NCI-H2227 treated with DMSO at 0.1 percent for 48 hours (cell line): ENCODE measurements around the gene ZW10.
"Not testable (repeated sequence)": the region's sequence is repeated elsewhere in the genome, so short reads cannot be mapped to it uniquely, and the experiment has no call there.

Experiments
- DNase-seq: peaks from one replicate; lab custom pipeline; 2025; lab: John Stamatoyannopoulos, UW

ZW10 gene

GRCh38 chr11:113752932-113753331, 20.6 kb downstream of the ZW10 start:
- no peak for DNase-seq

- DNase-seq = no peak
Observed at GRCh38 chr11:113736323-113736722, 37.2 kb downstream of the ZW10 start.

- DNase-seq = no peak
Observed at GRCh38 chr11:113732092-113732491, 41.4 kb downstream of the ZW10 start.

GRCh38 chr11:113730887-113731726, 42.4 kb downstream of the ZW10 start:
- DNase-seq = peak; percentile 56

GRCh38 chr11:113729456-113729855, 44.0 kb downstream of the ZW10 start:
- no peak for DNase-seq

GRCh38 chr11:113728814-113729213, 44.7 kb downstream of the ZW10 start:
- no peak for DNase-seq

- DNase-seq = peak; percentile 12
Observed at GRCh38 chr11:113725913-113726312, 47.6 kb downstream of the ZW10 start.

- DNase-seq = no peak
Observed at GRCh38 chr11:113725407-113725806, 48.1 kb downstream of the ZW10 start.

- no peak for DNase-seq
Observed at GRCh38 chr11:113724778-113725177, 48.7 kb downstream of the ZW10 start.

- DNase-seq = no peak
Observed at GRCh38 chr11:113723787-113724186, 49.7 kb downstream of the ZW10 start.

GRCh38 chr11:113722934-113723333, 50.6 kb downstream of the ZW10 start:
- DNase-seq = no peak

GRCh38 chr11:113722221-113722620, 51.3 kb downstream of the ZW10 start:
- no peak for DNase-seq

- DNase-seq = no peak
Observed at GRCh38 chr11:113721462-113722066, 51.9 kb downstream of the ZW10 start.

- DNase-seq = not testable (repeated sequence)
Observed at GRCh38 chr11:113720478-113720877, 53.0 kb downstream of the ZW10 start.

GRCh38 chr11:113715882-113716625, 57.4 kb downstream of the ZW10 start:
- no peak for DNase-seq

- no peak for DNase-seq
Observed at GRCh38 chr11:113715273-113715672, 58.2 kb downstream of the ZW10 start.

GRCh38 chr11:113710989-113711388, 62.5 kb downstream of the ZW10 start:
- no peak for DNase-seq

- DNase-seq = no peak
Observed at GRCh38 chr11:113705871-113706655, 67.4 kb downstream of the ZW10 start, which contains the start of gene TMPRSS5. Gene TMPRSS5 (minus strand): TSS chr11:113706308. CDS start chr11:113706224, 84 bp downstream.

GRCh38 chr11:113703551-113703950, 69.9 kb downstream of the ZW10 start:
- DNase-seq = not testable (repeated sequence)

- DNase-seq = no peak
Observed at GRCh38 chr11:113701491-113701890, 72.0 kb downstream of the ZW10 start.

- DNase-seq = no peak
Observed at GRCh38 chr11:113698515-113698914, 75.0 kb downstream of the ZW10 start.
